Natural killer cell treated with Interleukin-12 subunit alpha and Interleukin-12 subunit beta and Interleukin-15 and Interleukin-18, amount 100 ng/mL, for 72 hours (primary cell): ENCODE results near the gene MAP3K1. TPM values are rescaled to one million over a fixed set of nuclear protein-coding genes. Genes with fewer than 3 reads are reported as not detected.

Experiments
- ATAC-seq, 2 donors: fragments of 150-1000 bp; cut with Tn5 transposase in 1 of 2; sonication (Bioruptor Pico), chemical (Tn5 transposase) in 1 of 2; 2 replicates each; pipeline ENCODE4 v1.10.0; 2021
- DNase-seq: peaks from one replicate; pipeline ENCODE4 v3.0.0; 2022; ENCODE audit warnings: low spot score
- H3K27ac Mint-ChIP-seq, 2 donors: 1 replicate in 1 of 2; 2 replicates in 1 of 2; pipeline ENCODE4 v1.8.0; 2022; ENCODE audit warnings: mixed read lengths in 2 of 2, mild to moderate bottlenecking in 1 of 2, moderate library complexity in 1 of 2
- H3K27me3 Mint-ChIP-seq, 2 donors: 1 replicate in 1 of 2; 2 replicates in 1 of 2; pipeline ENCODE4 v1.8.0; 2022; ENCODE audit warnings: mixed read lengths in 2 of 2
- H3K36me3 Mint-ChIP-seq: one replicate; pipeline ENCODE4 v1.8.0; 2022; ENCODE audit warnings: mixed read lengths
- H3K4me1 Mint-ChIP-seq, 2 donors: 1 replicate in 1 of 2; 2 replicates in 1 of 2; pipeline ENCODE4 v1.8.0; 2022; ENCODE audit warnings: low read depth in 2 of 2, mixed read lengths in 2 of 2, mild to moderate bottlenecking in 1 of 2
- H3K4me3 Mint-ChIP-seq: one replicate; pipeline ENCODE4 v1.8.0; 2022; ENCODE audit warnings: mixed read lengths
- H3K9me3 Mint-ChIP-seq: 2 replicates; pipeline ENCODE4 v1.8.0; 2022; ENCODE audit warnings: mixed read lengths
- total RNA-seq, 2 donors: library from RNA; stranded (reverse); gene quantifications; one replicate each; pipeline ENCODE4 v1.2.3, GENCODE V29; 2022

MAP3K1 gene
- total RNA-seq, 2 donors from 2014 or later = 11.1 to 16.3 TPM

- no peaks in the 10 kb centered on the region for H3K27me3 Mint-ChIP-seq
- DNase-seq (no peak), ATAC-seq (no peak)
- H3K27ac Mint-ChIP-seq = no peak overlapping the region
- H3K36me3 Mint-ChIP-seq = peaks cover 30% of the 10 kb centered on the region
- H3K9me3 Mint-ChIP-seq = no peaks in the 10 kb centered on the region
- no peak overlapping the region for H3K4me3 Mint-ChIP-seq
- H3K4me1 Mint-ChIP-seq = peaks cover 2 to 15% of the 10 kb centered on the region in 2 donors
These were observed 56.4 kb downstream of the MAP3K1 start for GRCh38 chr5:56871777-56872176.

DNA sequence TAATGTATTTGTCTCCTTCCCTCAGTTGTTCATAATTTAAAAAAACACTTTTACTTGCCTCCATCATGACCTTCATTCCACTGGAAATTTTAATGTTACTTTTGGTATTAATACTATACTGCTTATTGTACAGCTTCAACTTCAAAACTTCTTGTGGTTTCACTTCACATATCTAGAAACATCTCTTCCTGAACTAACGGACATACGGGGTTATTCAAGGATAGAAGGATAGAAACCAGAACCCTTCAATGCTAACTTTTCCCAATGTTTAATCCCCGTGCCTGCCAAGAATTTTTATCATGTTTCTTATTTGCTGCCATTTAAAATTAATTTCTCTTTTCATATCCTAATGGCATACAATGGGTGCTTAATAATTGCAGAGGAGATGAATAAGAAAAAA is 57.7 kb downstream of the MAP3K1 start:
- ATAC-seq = no peak
- peak overlapping the region in 1 of 2 donors; percentile 17 for H3K27ac Mint-ChIP-seq
- H3K4me3 Mint-ChIP-seq = no peak overlapping the region
- peaks cover 30% of the 10 kb centered on the region for H3K36me3 Mint-ChIP-seq
- H3K9me3 Mint-ChIP-seq = no peaks in the 10 kb centered on the region
- H3K4me1 Mint-ChIP-seq = peaks cover 2 to 15% of the 10 kb centered on the region in 2 donors
- DNase-seq = no peak
- no peaks in the 10 kb centered on the region for H3K27me3 Mint-ChIP-seq

- no peak for DNase-seq
- Mint-ChIP-seq H3K27me3 (no peaks in the 10 kb centered on the region), H3K36me3 (peaks cover 39% of the 10 kb centered on the region), H3K9me3 (no peaks in the 10 kb centered on the region), H3K4me3 (no peak overlapping the region), H3K4me1 (peaks cover 2 to 15% of the 10 kb centered on the region in 2 donors), H3K27ac (peak overlapping the region in 1 of 2 donors; percentile 24)
- ATAC-seq = peak in 1 of 2 donors; percentile 48
These were observed 61.0 kb downstream of the MAP3K1 start for GRCh38 chr5:56876327-56876726.

- Mint-ChIP-seq H3K9me3 (no peaks in the 10 kb centered on the region), H3K27ac (no peak overlapping the region), H3K36me3 (peaks cover 30% of the 10 kb centered on the region)
These were observed 66.2 kb downstream of the MAP3K1 start for GRCh38 chr5:56881571-56881970.

GRCh38 chr5:56893251-56893951 is 78.1 kb downstream of the MAP3K1 start:
- Mint-ChIP-seq H3K27ac (no peak overlapping the region), H3K9me3 (no peaks in the 10 kb centered on the region), H3K27me3 (no peaks in the 10 kb centered on the region), H3K36me3 (peaks cover 9% of the 10 kb centered on the region), H3K4me1 (peaks cover 4 to 10% of the 10 kb centered on the region in 2 donors), H3K4me3 (no peak overlapping the region)
- no peak for DNase-seq
- ATAC-seq = no peak

More at GRCh38 chr5:56881571-56881970, 66.2 kb downstream of the MAP3K1 start:
- ATAC-seq (no peak), DNase-seq (no peak)
- Mint-ChIP-seq H3K4me1 (no peaks in the 10 kb centered on the region), H3K4me3 (no peak overlapping the region), H3K27me3 (no peaks in the 10 kb centered on the region)

- no peaks in the 10 kb centered on the region for H3K36me3 Mint-ChIP-seq
- H3K27me3 Mint-ChIP-seq = no peaks in the 10 kb centered on the region
- peaks cover 4 to 10% of the 10 kb centered on the region in 2 donors for H3K4me1 Mint-ChIP-seq
- H3K27ac Mint-ChIP-seq = no peak overlapping the region
- DNase-seq = no peak
- ATAC-seq = no peak
- no peak overlapping the region for H3K4me3 Mint-ChIP-seq
- H3K9me3 Mint-ChIP-seq = no peaks in the 10 kb centered on the region
These were observed 81.4 kb downstream of the MAP3K1 start for GRCh38 chr5:56896763-56897162.

- ATAC-seq (no peak), DNase-seq (no peak)
- H3K27me3 Mint-ChIP-seq = peaks cover 2 to 4% of the 10 kb centered on the region in 2 donors
- H3K4me1 Mint-ChIP-seq = peaks cover 4 to 9% of the 10 kb centered on the region in 2 donors
- no peaks in the 10 kb centered on the region for H3K36me3 Mint-ChIP-seq
- no peak overlapping the region for H3K27ac Mint-ChIP-seq
- no peaks in the 10 kb centered on the region for H3K9me3 Mint-ChIP-seq
- H3K4me3 Mint-ChIP-seq = no peak overlapping the region
These were observed 82.9 kb downstream of the MAP3K1 start for GRCh38 chr5:56898213-56898612.

DNA sequence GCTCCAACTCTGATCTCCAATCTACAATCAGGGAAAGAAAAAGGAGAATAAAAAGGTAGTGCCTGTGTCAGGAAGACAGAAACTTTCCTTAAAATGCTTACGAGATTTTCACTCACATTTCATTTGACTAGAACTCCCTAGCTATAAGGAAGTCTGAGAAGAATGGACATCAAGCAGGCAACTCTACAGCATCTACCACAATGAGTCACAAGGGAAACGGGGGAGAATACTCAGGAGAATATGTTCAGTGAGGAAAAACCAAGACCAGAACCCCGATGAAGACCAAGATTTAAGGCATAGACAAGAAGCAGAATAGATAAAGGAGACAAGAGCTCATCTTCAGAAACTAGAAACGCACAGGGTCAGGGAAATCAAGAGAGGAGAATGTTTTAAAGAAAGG is 85.0 kb downstream of the MAP3K1 start:
- ATAC-seq (no peak), DNase-seq (no peak)
- H3K27me3 Mint-ChIP-seq = peaks cover 11 to 14% of the 10 kb centered on the region in 2 donors
- H3K4me3 Mint-ChIP-seq = no peak overlapping the region
- peaks cover 0 to 3% of the 10 kb centered on the region in 2 donors for H3K4me1 Mint-ChIP-seq
- H3K36me3 Mint-ChIP-seq = no peaks in the 10 kb centered on the region
- no peak overlapping the region for H3K27ac Mint-ChIP-seq
- H3K9me3 Mint-ChIP-seq = no peaks in the 10 kb centered on the region

DNA sequence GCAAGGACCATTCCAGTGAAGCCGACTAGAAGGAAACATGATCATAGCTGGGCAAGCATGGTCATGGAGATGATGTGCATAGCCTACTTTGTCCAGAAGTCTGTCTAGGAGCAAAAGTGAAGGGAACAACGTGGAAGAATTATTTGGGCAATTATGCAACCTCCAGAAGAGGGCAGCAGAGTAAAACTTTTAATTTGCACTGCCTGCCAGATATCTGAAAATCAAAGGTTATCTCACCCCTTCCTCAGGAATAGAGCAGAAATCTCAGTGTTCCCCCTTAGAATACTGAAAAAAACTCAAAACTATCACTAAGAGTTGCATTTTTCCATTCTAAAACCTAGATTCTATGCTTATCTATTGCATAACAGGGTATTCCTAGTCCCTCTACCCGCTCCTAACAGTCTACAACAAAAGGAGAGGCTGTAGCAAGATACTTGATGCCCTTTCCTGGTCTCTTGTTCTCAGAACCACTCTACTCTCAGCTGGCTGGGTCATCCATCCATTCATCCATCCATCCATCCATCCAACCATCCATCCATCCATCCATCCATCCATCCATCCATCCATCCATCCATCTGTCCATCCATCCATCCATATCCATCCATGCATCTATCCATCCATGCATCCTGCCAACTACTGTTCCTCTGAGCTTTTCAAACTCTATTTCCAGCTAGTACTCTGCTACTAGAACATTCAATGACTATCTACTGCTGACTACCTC is 85.7 kb downstream of the MAP3K1 start:
- no peaks in the 10 kb centered on the region for H3K36me3 Mint-ChIP-seq
- DNase-seq = no peak
- no peaks in the 10 kb centered on the region for H3K4me1 Mint-ChIP-seq
- H3K9me3 Mint-ChIP-seq = no peaks in the 10 kb centered on the region
- no peak for ATAC-seq
- H3K27ac Mint-ChIP-seq = no peak overlapping the region
- no peak overlapping the region for H3K4me3 Mint-ChIP-seq
- peaks cover 11 to 15% of the 10 kb centered on the region in 2 donors for H3K27me3 Mint-ChIP-seq

GRCh38 chr5:56908942-56909293 is 93.6 kb downstream of the MAP3K1 start:
- peak; percentile 64 to 69 for ATAC-seq
- H3K36me3 Mint-ChIP-seq = no peaks in the 10 kb centered on the region
- H3K9me3 Mint-ChIP-seq = no peaks in the 10 kb centered on the region
- DNase-seq = no peak
- H3K4me3 Mint-ChIP-seq = peak overlapping the region; percentile 95
- H3K27me3 Mint-ChIP-seq = peaks cover 7 to 10% of the 10 kb centered on the region in 2 donors
- H3K4me1 Mint-ChIP-seq = peaks cover 21 to 23% of the 10 kb centered on the region in 2 donors
- H3K27ac Mint-ChIP-seq = peak overlapping the region; percentile 94 to 99

DNA sequence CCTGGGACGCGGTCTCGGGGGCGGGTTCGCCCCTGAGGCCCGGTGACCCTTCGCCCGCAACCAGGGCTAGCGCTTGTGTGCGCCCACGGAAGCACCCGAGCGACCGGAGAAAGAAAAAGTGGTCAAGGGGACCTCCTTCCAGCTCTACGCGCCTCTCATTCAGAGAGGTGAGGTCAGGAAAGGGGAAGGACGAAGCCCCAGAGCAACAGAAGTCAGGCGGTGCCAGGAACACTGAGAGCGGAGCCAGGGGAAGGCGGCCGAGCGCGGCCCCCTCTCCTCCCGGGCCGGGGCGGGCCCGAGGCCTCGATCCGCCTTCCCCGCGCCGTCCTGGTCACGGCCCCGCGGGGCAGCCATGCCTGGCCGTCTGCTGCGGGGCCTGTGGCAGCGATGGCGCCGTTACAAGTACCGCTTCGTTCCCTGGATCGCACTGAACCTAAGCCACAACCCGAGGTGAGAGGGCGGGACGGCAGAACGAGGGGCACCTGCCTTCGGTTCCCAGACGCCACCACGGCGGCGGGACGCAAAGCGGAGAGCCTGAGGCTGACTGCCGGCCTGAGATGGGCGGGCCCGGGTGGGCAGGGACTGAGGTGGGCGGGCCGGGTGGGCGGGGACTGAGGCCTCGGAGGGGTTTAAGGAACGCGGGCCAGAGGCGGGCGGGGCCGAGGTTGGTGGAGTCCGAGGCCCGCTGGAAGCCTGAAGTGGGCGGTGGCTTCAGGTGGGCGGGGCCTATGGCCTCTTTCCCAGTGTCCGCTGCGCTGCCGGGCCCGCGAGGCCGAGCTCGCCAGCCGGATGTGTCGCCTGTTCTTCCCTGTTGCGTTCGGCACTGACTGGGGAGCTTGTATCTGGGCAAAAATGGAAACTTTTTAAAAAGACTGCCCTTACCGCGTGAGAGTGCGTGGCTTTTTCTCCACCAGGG is 94.2 kb downstream of the MAP3K1 start, which contains the start of gene SETD9:
Gene SETD9, plus strand, starts transcription at position 303 of the 916 bp plus-strand sequence. Its CDS starts 50 bp downstream, at position 353.
- Mint-ChIP-seq H3K4me1 (peaks cover 21 to 23% of the 10 kb centered on the region in 2 donors), H3K36me3 (no peaks in the 10 kb centered on the region), H3K9me3 (no peaks in the 10 kb centered on the region), H3K27ac (peak within 1 kb of the TSS; percentile 94 to 99), H3K27me3 (peaks cover 5 to 7% of the 10 kb centered on the region in 2 donors), H3K4me3 (peak within 1 kb of the TSS; percentile 95)
- ATAC-seq (peak; percentile 93 to 96), DNase-seq (peak; percentile 98)

DNA sequence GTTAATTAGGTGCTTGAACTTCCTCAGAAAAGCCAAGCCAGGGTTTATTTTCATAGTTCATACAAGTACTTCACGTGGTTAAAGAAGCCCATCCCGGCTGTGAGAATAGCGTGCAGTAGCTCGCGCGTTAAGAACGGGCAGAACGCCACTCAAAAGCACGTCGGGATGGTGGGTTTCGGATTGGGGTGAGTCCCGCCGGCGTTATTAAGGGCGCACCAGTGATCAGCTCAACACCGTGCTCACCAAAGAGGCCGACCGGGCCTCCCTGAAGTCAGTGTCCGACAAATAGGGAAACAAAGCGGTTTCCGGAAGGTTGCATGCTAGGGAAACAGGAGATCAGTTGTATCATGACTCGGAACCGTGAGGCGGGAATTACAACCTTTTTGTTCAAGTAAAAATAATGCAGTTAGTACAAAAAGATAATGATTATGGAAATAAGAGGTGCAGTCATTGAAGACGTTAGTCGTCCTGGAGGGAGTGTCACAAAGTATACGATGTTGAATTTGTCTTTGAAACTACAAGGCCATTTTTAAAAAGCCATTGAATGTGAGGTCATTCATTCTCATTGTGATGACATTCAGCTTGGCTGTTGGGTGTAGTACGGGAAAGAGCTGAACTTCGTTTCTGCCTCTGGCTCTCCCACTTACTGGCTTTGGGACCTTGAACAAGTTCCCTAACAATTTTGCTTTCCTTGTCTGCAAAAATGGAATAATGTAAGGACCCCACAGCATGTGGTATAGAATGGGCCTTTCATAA is 95.0 kb downstream of the MAP3K1 start:
- H3K27ac Mint-ChIP-seq = peak overlapping the region; percentile 94 to 99
- ATAC-seq (peak; percentile 3 to 35), DNase-seq (no peak)
- no peaks in the 10 kb centered on the region for H3K36me3 Mint-ChIP-seq
- H3K4me1 Mint-ChIP-seq = peaks cover 21 to 23% of the 10 kb centered on the region in 2 donors
- H3K9me3 Mint-ChIP-seq = no peaks in the 10 kb centered on the region
- H3K4me3 Mint-ChIP-seq = peak overlapping the region; percentile 95
- peaks cover 5 to 7% of the 10 kb centered on the region in 2 donors for H3K27me3 Mint-ChIP-seq

- Mint-ChIP-seq H3K4me1 (peaks cover 22 to 24% of the 10 kb centered on the region in 2 donors), H3K9me3 (no peaks in the 10 kb centered on the region), H3K27me3 (no peaks in the 10 kb centered on the region), H3K27ac (no peak overlapping the region), H3K4me3 (no peak overlapping the region), H3K36me3 (no peaks in the 10 kb centered on the region)
- DNase-seq = no peak
- ATAC-seq = no peak
These were observed 98.4 kb downstream of the MAP3K1 start for GRCh38 chr5:56913766-56914165.
